ENCODE results near the gene MCOLN1. TPM values are rescaled to one million over a fixed set of nuclear protein-coding genes. Genes with fewer than 3 reads are reported as not detected.
A peak's percentile ranks its signal among the peaks of the same experiment; 100 is the strongest.
"Not testable (repeated sequence)": the region's sequence is repeated elsewhere in the genome, so short reads cannot be mapped to it uniquely, and the experiment has no call there.

MCOLN1 gene
- total RNA-seq, 5 donors from 2014 or later (not counting 1 experiment from before 2014, with no cell fraction given) = 13.0 to 16.7 (median 15.3) TPM

DNA sequence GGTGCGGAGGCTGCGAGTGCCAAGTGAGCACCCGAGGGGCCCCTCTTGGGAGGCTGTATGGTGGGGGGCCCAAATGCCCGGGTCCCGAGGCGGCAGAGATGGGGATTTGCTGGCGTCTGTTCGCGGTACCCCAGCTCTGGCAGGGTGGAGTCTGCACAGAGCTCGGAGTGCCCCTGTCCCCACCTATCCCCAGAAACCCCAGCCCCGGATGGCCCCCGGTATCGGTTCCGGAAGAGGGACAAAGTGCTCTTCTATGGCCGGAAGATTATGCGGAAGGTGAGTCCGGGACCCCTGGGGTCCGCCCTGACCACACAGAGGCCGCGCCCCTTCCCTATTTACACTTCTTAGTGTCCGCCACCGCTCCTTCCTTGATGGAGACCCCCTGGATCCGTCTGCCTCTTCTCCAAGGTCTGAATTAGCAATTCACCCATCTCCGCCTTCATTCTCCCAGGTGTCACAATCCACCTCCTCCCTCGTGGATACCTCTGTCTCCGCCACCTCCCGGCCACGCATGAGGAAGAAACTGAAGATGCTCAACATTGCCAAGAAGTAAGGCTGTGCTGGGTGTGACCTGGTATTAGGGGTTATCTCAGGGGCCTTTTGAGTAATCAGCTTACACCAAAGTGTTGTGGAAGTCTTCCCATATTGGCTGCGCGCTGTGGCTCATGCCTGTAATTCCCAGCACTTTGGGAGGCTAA lies 13.7 kb downstream of the MCOLN1 start:
- Histone ChIP-seq H3K4me1 (ENCODE audit: control insufficient read depth in 1 of 2, extremely low read depth in 1 of 2, insufficient read depth in 2 of 2, low read length in 2 of 2) (peaks cover 9 to 32% of the 10 kb centered on the region in 2 experiments), H3K27ac (ENCODE audit: low read length) (peak overlapping the region; percentile 81), H3K9me3 (no peaks in the 10 kb centered on the region), H3K27me3 (replicated peaks in 1 of 2; ENCODE audit: control insufficient read depth in 2 of 2, extremely low read depth in 1 of 2, insufficient read depth in 2 of 2, low read length in 1 of 2) (no peaks in the 10 kb centered on the region), H3K36me3 (ENCODE audit: control insufficient read depth in 2 of 2, extremely low read depth in 1 of 2, insufficient read depth in 1 of 2, low read length in 1 of 2) (peaks cover 0 to 19% of the 10 kb centered on the region in 2 donors), H3K4me3 (ENCODE audit: control insufficient read depth in 1 of 2, extremely low read depth in 1 of 2, low read length in 1 of 2) (peak overlapping the region; percentile 96 to 97)
- H3K9me3 Mint-ChIP-seq = no peaks in the 10 kb centered on the region
- 18% methylated on average over 21 of the region's 30 CpGs for WGBS (ENCODE audit: insufficient coverage)
- ATAC-seq (replicated peaks in 1 of 4) = no peak
- ChIA-PET CTCF (interaction anchor here (0.5 to 0.7 kb wide), 3 partner anchors 33 to 434 kb away, joined by 3 to 6 read pairs (median 3); no protein-coding TSS in a partner anchor), POLR2A (no interaction called here)
- peak overlapping the region; percentile 90 to 97 (median 91) for H3K4me3 Mint-ChIP-seq
- H3K4me1 Mint-ChIP-seq = peaks cover 13 to 22% (median 21%) of the 10 kb centered on the region in 3 donors
- no peaks in the 10 kb centered on the region for H3K27me3 Mint-ChIP-seq
- H3K27ac Mint-ChIP-seq = peak overlapping the region; percentile 79 to 95
- peaks cover 9% of the 10 kb centered on the region for H3K36me3 Mint-ChIP-seq
- no peak for DNase-seq

DNA sequence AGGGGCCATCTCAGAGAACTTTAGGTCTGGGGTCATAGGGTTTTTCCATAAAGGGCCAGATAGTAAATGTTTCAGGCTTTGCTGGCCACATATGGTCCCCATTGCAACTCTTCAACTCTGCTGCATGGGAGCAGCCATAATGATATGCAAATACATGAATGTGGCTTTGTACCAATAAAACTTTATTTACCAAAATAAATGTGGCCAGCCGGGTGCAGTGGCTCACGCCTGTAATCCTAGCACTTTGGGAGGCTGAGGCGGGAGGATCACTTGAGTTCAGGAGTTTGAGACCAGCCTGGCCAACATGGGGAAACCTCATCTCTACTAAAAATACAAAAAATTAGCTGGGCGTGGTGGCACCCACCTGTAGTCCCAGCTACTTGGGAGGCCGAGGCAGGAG lies 16.6 kb downstream of the MCOLN1 start:
- H3K27ac ChIP-seq (ENCODE audit: low read length); H3K9me3 Mint-ChIP-seq; H3K27me3 Mint-ChIP-seq; H3K4me3 ChIP-seq (ENCODE audit: control insufficient read depth in 1 of 2, extremely low read depth in 1 of 2, low read length in 1 of 2); H3K4me3 Mint-ChIP-seq; ATAC-seq (replicated peaks in 1 of 4); DNase-seq; H3K27me3 ChIP-seq (replicated peaks in 1 of 2; ENCODE audit: control insufficient read depth in 2 of 2, extremely low read depth in 1 of 2, insufficient read depth in 2 of 2, low read length in 1 of 2); H3K27ac Mint-ChIP-seq; POLR2A ChIA-PET; H3K9me3 ChIP-seq: not testable (repeated sequence)
- CTCF ChIA-PET = interaction anchor here in 1 of 2 donors (0.7 kb wide), 1 partner anchor 1155 kb away, joined by 3 read pairs; no protein-coding TSS in a partner anchor
- no CpG with 5 or more reads among the region's 5 CpGs for WGBS (ENCODE audit: insufficient coverage)
- H3K4me1 ChIP-seq (ENCODE audit: control insufficient read depth in 1 of 2, extremely low read depth in 1 of 2, insufficient read depth in 2 of 2, low read length in 2 of 2) = peaks cover 9 to 24% of the 10 kb centered on the region in 2 experiments
- peaks cover 6 to 45% of the 10 kb centered on the region in 2 donors for H3K36me3 ChIP-seq (ENCODE audit: control insufficient read depth in 2 of 2, extremely low read depth in 1 of 2, insufficient read depth in 1 of 2, low read length in 1 of 2)
- peaks cover 13 to 17% (median 14%) of the 10 kb centered on the region in 3 donors for H3K4me1 Mint-ChIP-seq
- peaks cover 20% of the 10 kb centered on the region for H3K36me3 Mint-ChIP-seq

DNA sequence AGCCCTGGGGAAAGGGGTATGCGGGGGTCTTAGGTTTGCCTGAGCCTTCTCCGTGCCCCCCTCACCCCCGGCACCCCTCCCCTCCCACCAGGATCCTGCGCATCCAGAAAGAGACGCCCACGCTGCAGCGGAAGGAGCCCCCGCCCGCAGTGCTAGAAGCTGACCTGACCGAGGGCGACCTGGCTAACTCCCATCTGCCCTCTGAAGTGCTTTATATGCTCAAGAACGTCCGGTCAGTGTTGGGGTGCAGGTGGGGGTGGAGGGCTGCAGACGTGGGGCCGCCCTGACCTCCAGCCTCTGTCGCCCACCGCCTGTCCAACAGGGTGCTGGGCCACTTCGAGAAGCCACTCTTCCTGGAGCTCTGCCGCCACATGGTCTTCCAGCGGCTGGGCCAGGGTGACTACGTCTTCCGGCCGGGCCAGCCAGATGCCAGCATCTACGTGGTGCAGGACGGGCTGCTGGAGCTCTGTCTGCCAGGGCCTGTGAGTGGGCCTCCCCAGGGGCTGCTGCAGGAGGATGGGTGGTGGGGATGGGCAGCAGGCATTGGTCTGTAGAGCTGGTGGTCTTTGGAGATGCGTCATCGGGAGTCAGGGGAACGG lies 17.5 kb downstream of the MCOLN1 start:
- no peaks in the 10 kb centered on the region for H3K9me3 ChIP-seq
- no peak overlapping the region for H3K27ac Mint-ChIP-seq
- H3K9me3 Mint-ChIP-seq = no peaks in the 10 kb centered on the region
- no peak for DNase-seq
- H3K27me3 ChIP-seq (replicated peaks in 1 of 2; ENCODE audit: control insufficient read depth in 2 of 2, extremely low read depth in 1 of 2, insufficient read depth in 2 of 2, low read length in 1 of 2) = no peaks in the 10 kb centered on the region
- no peak overlapping the region for H3K4me3 ChIP-seq (ENCODE audit: control insufficient read depth in 1 of 2, extremely low read depth in 1 of 2, low read length in 1 of 2)
- H3K36me3 ChIP-seq (ENCODE audit: control insufficient read depth in 2 of 2, extremely low read depth in 1 of 2, insufficient read depth in 1 of 2, low read length in 1 of 2) = peaks cover 6 to 47% of the 10 kb centered on the region in 2 donors
- H3K27me3 Mint-ChIP-seq = no peaks in the 10 kb centered on the region
- H3K36me3 Mint-ChIP-seq = peaks cover 20% of the 10 kb centered on the region
- CTCF ChIA-PET = interaction anchor here in 1 of 2 donors (0.7 kb wide), 1 partner anchor 1155 kb away, joined by 3 read pairs; no protein-coding TSS in a partner anchor
- WGBS (ENCODE audit: insufficient coverage) = 94% methylated on average over 13 of the region's 28 CpGs
- POLR2A ChIA-PET = no interaction called here
- H3K4me3 Mint-ChIP-seq = no peak overlapping the region
- no peak overlapping the region for H3K27ac ChIP-seq (ENCODE audit: low read length)
- peaks cover 8 to 15% of the 10 kb centered on the region in 2 experiments for H3K4me1 ChIP-seq (ENCODE audit: control insufficient read depth in 1 of 2, extremely low read depth in 1 of 2, insufficient read depth in 2 of 2, low read length in 2 of 2)
- no peak for ATAC-seq (replicated peaks in 1 of 4)
- peaks cover 13 to 20% (median 16%) of the 10 kb centered on the region in 3 donors for H3K4me1 Mint-ChIP-seq

DNA sequence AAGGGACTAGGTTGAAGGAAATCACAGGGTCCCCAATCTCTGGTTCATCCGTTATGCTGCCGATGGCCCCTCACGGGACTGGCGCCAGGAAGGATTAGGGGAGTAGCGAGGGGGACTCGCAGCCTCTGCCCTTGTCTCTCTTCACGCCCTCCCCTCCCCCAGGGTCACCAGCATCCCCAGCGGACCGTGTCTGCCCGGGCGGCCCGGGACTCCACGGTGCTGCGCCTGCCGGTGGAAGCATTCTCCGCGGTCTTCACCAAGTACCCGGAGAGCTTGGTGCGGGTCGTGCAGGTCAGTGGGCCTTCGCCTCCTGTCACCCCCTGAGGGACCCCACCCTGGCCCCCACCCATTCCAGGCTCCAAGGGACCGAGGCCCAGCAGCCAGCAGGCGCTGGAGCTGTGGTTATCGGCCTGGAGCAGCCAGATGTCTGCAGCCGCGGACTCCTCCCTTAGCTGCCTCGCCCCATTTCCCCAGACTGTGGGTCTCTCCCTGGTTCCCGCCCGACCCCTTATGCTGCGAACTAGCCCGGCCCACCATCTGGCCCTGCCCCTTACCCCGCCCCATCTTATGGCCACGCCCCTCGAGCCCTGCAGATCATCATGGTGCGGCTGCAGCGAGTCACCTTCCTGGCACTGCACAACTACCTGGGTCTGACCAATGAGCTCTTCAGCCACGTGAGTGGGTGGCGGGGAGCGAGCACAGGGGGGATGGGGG lies 18.5 kb downstream of the MCOLN1 start:
- DNase-seq = no peak
- CTCF ChIA-PET = no interaction called here
- Mint-ChIP-seq H3K36me3 (peaks cover 21% of the 10 kb centered on the region), H3K27me3 (no peaks in the 10 kb centered on the region), H3K9me3 (no peaks in the 10 kb centered on the region), H3K27ac (no peak overlapping the region), H3K4me3 (no peak overlapping the region), H3K4me1 (peaks cover 14 to 20% (median 16%) of the 10 kb centered on the region in 3 donors)
- H3K9me3 ChIP-seq = no peaks in the 10 kb centered on the region
- WGBS (ENCODE audit: insufficient coverage) = 90% methylated on average over 28 of the region's 39 CpGs
- no peak overlapping the region for H3K4me3 ChIP-seq (ENCODE audit: control insufficient read depth in 1 of 2, extremely low read depth in 1 of 2, low read length in 1 of 2)
- H3K27ac ChIP-seq (ENCODE audit: low read length) = no peak overlapping the region
- POLR2A ChIA-PET = no interaction called here
- H3K4me1 ChIP-seq (ENCODE audit: control insufficient read depth in 1 of 2, extremely low read depth in 1 of 2, insufficient read depth in 2 of 2, low read length in 2 of 2) = peaks cover 5 to 7% of the 10 kb centered on the region in 2 experiments
- no peak for ATAC-seq (replicated peaks in 1 of 4)
- H3K27me3 ChIP-seq (replicated peaks in 1 of 2; ENCODE audit: control insufficient read depth in 2 of 2, extremely low read depth in 1 of 2, insufficient read depth in 2 of 2, low read length in 1 of 2) = no peaks in the 10 kb centered on the region
- H3K36me3 ChIP-seq (ENCODE audit: control insufficient read depth in 2 of 2, extremely low read depth in 1 of 2, insufficient read depth in 1 of 2, low read length in 1 of 2) = peaks cover 6 to 49% of the 10 kb centered on the region in 2 donors

DNA sequence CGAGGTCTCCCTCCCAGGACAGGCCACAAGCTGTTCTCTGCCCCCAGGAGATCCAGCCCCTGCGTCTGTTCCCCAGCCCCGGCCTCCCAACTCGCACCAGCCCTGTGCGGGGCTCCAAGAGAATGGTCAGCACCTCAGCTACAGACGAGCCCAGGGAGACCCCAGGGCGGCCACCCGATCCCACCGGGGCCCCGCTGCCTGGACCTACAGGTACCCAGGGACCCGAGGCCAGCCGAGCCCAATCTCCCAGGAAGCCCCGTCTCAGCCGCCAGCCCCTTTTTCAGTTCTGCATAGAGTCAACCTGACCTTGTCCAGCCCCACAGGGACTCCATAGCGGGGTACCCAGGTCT lies 19.0 kb downstream of the MCOLN1 start:
- no peaks in the 10 kb centered on the region for H3K27me3 ChIP-seq (replicated peaks in 1 of 2; ENCODE audit: control insufficient read depth in 2 of 2, extremely low read depth in 1 of 2, insufficient read depth in 2 of 2, low read length in 1 of 2)
- H3K9me3 Mint-ChIP-seq = no peaks in the 10 kb centered on the region
- peaks cover 11 to 18% (median 15%) of the 10 kb centered on the region in 3 donors for H3K4me1 Mint-ChIP-seq
- H3K36me3 Mint-ChIP-seq = peaks cover 24% of the 10 kb centered on the region
- H3K4me3 ChIP-seq (ENCODE audit: control insufficient read depth in 1 of 2, extremely low read depth in 1 of 2, low read length in 1 of 2) = no peak overlapping the region
- POLR2A ChIA-PET = no interaction called here
- WGBS (ENCODE audit: insufficient coverage) = 97% methylated on average over 12 of the region's 15 CpGs
- no peaks in the 10 kb centered on the region for H3K9me3 ChIP-seq
- peaks cover 1 to 2% of the 10 kb centered on the region in 2 experiments for H3K4me1 ChIP-seq (ENCODE audit: control insufficient read depth in 1 of 2, extremely low read depth in 1 of 2, insufficient read depth in 2 of 2, low read length in 2 of 2)
- no peaks in the 10 kb centered on the region for H3K27me3 Mint-ChIP-seq
- ATAC-seq (replicated peaks in 1 of 4) (no peak), DNase-seq (no peak)
- H3K36me3 ChIP-seq (ENCODE audit: control insufficient read depth in 2 of 2, extremely low read depth in 1 of 2, insufficient read depth in 1 of 2, low read length in 1 of 2) = peaks cover 6 to 50% of the 10 kb centered on the region in 2 donors
- CTCF ChIA-PET = interaction anchor here in 1 of 2 donors (0.5 kb wide), 1 partner anchor 15 kb away, joined by 3 read pairs; no protein-coding TSS in a partner anchor
- H3K4me3 Mint-ChIP-seq = no peak overlapping the region
- no peak overlapping the region for H3K27ac Mint-ChIP-seq
- H3K27ac ChIP-seq (ENCODE audit: low read length) = no peak overlapping the region

DNA sequence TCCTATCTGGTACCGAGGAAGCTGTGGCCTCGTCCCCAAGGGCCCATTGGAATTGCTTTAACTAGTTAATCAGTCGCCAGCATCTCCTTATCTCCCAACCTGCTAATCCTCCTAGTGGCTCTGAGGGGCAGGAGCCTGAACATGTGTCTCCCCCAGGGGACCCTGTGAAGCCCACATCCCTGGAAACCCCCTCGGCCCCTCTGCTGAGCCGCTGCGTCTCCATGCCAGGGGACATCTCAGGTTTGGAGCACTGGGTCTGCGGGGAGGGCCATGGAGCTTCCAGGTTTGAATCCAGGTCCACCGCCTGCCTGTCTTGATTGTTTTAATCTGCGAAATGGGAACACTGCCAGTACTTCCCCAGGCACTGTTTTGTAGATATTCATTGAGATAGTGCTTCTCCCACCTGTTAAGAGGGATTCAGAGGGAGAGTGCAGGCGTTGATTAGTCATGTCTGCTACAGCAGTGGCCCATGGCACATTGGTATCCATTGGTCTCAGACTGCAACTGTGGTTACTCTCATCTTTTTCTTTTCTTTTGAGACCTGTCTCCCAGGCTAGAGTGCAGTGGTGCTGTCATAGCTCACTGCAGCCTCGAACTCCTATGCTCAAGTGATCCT lies 19.5 kb downstream of the MCOLN1 start:
- WGBS (ENCODE audit: insufficient coverage) = 98% methylated on average over 11 of the region's 11 CpGs
- Histone ChIP-seq H3K27ac (ENCODE audit: low read length) (no peak overlapping the region), H3K36me3 (ENCODE audit: control insufficient read depth in 2 of 2, extremely low read depth in 1 of 2, insufficient read depth in 1 of 2, low read length in 1 of 2) (peaks cover 6 to 49% of the 10 kb centered on the region in 2 donors), H3K4me3 (ENCODE audit: control insufficient read depth in 1 of 2, extremely low read depth in 1 of 2, low read length in 1 of 2) (no peak overlapping the region), H3K27me3 (replicated peaks in 1 of 2; ENCODE audit: control insufficient read depth in 2 of 2, extremely low read depth in 1 of 2, insufficient read depth in 2 of 2, low read length in 1 of 2) (no peaks in the 10 kb centered on the region), H3K4me1 (ENCODE audit: control insufficient read depth in 1 of 2, extremely low read depth in 1 of 2, insufficient read depth in 2 of 2, low read length in 2 of 2) (no peaks in the 10 kb centered on the region), H3K9me3 (no peaks in the 10 kb centered on the region)
- ChIA-PET CTCF (interaction anchor here in 1 of 2 donors (0.5 kb wide), 1 partner anchor 14 kb away, joined by 3 read pairs; no protein-coding TSS in a partner anchor), POLR2A (no interaction called here)
- Mint-ChIP-seq H3K4me1 (peaks cover 9 to 14% (median 10%) of the 10 kb centered on the region in 3 donors), H3K27ac (no peak overlapping the region), H3K4me3 (no peak overlapping the region), H3K9me3 (no peaks in the 10 kb centered on the region), H3K36me3 (peaks cover 24% of the 10 kb centered on the region), H3K27me3 (no peaks in the 10 kb centered on the region)
- DNase-seq (no peak), ATAC-seq (replicated peaks in 1 of 4) (no peak)
